ENCODE results near the gene ITGA2B. TPM values are rescaled to one million over a fixed set of nuclear protein-coding genes. Genes with fewer than 3 reads are reported as not detected.

ITGA2B gene
- total and polyA plus RNA-seq, 10 of the 15 experiments (the other 5 are each of a cell fraction or from before 2014, with no cell fraction given), result 0.04 to 0.51 (median 0.21) TPM; not detected in 1

DNA sequence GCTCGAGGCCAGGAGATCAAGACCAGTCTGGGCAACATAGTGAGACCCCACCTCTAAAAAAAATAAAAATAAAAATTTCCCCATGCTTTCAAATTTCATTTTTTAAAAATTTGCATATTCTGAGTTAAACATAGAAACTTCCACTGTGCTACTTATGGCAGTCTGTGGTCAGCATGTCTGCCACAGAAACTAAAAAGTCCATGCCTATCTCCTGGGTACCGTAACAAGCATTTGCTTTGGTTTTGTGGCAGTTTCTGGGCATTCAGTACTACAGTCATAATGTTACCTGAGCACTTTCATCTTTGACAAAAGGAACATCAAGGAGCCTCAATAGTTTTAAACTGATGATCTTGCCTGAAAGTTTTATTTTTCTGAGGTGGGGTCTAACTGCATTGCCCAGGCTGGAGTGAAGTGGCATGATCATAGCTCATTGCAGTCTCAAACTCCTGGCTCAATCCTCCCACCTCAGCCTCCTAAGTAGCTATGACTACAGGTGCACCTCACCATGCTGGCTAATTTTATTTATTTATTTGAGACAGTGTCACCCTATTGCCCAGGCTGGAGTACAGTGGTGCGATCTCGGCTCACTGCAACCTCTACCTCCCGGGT, 13.2 kb upstream of the ITGA2B start (continued):
- TF ChIP-seq, protein P1, sequence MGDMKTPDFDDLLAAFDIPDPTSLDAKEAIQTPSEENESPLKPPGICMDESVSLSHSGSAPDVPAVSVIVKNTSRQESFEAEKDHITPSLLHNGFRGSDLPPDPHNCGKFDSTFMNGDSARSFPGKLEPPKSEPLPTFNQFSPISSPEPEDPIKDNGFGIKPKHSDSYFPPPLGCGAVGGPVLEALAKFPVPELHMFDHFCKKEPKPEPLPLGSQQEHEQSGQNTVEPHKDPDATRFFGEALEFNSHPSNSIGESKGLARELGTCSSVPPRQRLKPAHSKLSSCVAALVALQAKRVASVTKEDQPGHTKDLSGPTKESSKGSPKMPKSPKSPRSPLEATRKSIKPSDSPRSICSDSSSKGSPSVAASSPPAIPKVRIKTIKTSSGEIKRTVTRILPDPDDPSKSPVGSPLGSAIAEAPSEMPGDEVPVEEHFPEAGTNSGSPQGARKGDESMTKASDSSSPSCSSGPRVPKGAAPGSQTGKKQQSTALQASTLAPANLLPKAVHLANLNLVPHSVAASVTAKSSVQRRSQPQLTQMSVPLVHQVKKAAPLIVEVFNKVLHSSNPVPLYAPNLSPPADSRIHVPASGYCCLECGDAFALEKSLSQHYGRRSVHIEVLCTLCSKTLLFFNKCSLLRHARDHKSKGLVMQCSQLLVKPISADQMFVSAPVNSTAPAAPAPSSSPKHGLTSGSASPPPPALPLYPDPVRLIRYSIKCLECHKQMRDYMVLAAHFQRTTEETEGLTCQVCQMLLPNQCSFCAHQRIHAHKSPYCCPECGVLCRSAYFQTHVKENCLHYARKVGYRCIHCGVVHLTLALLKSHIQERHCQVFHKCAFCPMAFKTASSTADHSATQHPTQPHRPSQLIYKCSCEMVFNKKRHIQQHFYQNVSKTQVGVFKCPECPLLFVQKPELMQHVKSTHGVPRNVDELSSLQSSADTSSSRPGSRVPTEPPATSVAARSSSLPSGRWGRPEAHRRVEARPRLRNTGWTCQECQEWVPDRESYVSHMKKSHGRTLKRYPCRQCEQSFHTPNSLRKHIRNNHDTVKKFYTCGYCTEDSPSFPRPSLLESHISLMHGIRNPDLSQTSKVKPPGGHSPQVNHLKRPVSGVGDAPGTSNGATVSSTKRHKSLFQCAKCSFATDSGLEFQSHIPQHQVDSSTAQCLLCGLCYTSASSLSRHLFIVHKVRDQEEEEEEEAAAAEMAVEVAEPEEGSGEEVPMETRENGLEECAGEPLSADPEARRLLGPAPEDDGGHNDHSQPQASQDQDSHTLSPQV (IDR thresholded peaks at IDR 0.05), result no peak
- TF ChIP-seq ZNF217 (IDR thresholded peaks at IDR 0.05), result no peak
- no peak for TF ChIP-seq ZNF24 (IDR thresholded peaks at IDR 0.05)
- TF ChIP-seq, protein P2, sequence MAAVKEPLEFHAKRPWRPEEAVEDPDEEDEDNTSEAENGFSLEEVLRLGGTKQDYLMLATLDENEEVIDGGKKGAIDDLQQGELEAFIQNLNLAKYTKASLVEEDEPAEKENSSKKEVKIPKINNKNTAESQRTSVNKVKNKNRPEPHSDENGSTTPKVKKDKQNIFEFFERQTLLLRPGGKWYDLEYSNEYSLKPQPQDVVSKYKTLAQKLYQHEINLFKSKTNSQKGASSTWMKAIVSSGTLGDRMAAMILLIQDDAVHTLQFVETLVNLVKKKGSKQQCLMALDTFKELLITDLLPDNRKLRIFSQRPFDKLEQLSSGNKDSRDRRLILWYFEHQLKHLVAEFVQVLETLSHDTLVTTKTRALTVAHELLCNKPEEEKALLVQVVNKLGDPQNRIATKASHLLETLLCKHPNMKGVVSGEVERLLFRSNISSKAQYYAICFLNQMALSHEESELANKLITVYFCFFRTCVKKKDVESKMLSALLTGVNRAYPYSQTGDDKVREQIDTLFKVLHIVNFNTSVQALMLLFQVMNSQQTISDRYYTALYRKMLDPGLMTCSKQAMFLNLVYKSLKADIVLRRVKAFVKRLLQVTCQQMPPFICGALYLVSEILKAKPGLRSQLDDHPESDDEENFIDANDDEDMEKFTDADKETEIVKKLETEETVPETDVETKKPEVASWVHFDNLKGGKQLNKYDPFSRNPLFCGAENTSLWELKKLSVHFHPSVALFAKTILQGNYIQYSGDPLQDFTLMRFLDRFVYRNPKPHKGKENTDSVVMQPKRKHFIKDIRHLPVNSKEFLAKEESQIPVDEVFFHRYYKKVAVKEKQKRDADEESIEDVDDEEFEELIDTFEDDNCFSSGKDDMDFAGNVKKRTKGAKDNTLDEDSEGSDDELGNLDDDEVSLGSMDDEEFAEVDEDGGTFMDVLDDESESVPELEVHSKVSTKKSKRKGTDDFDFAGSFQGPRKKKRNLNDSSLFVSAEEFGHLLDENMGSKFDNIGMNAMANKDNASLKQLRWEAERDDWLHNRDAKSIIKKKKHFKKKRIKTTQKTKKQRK (IDR thresholded peaks at IDR 0.05; ENCODE audit: low read depth, low read length), result no peak
- TF ChIP-seq, protein P3, sequence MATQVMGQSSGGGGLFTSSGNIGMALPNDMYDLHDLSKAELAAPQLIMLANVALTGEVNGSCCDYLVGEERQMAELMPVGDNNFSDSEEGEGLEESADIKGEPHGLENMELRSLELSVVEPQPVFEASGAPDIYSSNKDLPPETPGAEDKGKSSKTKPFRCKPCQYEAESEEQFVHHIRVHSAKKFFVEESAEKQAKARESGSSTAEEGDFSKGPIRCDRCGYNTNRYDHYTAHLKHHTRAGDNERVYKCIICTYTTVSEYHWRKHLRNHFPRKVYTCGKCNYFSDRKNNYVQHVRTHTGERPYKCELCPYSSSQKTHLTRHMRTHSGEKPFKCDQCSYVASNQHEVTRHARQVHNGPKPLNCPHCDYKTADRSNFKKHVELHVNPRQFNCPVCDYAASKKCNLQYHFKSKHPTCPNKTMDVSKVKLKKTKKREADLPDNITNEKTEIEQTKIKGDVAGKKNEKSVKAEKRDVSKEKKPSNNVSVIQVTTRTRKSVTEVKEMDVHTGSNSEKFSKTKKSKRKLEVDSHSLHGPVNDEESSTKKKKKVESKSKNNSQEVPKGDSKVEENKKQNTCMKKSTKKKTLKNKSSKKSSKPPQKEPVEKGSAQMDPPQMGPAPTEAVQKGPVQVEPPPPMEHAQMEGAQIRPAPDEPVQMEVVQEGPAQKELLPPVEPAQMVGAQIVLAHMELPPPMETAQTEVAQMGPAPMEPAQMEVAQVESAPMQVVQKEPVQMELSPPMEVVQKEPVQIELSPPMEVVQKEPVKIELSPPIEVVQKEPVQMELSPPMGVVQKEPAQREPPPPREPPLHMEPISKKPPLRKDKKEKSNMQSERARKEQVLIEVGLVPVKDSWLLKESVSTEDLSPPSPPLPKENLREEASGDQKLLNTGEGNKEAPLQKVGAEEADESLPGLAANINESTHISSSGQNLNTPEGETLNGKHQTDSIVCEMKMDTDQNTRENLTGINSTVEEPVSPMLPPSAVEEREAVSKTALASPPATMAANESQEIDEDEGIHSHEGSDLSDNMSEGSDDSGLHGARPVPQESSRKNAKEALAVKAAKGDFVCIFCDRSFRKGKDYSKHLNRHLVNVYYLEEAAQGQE (IDR thresholded peaks at IDR 0.05; ENCODE audit: low read depth, low read length), result no peak
- no peak for TF ChIP-seq SMAD1 (IDR thresholded peaks at IDR 0.05; ENCODE audit: low read depth, partially characterized antibody)
- TF ChIP-seq MEF2A (IDR thresholded peaks at IDR 0.05; ENCODE audit: insufficient read depth, low read depth, low read length), result peak; percentile 97
- TF ChIP-seq GABPA (IDR thresholded peaks at IDR 0.05; ENCODE audit: low read depth), result no peak
- TF ChIP-seq KLF5 (IDR thresholded peaks at IDR 0.05; ENCODE audit: partially characterized antibody), result no peak
- TF ChIP-seq CBX3 (IDR thresholded peaks at IDR 0.05; ENCODE audit: borderline replicate concordance, low read depth), result no peak
- TF ChIP-seq, protein P4, sequence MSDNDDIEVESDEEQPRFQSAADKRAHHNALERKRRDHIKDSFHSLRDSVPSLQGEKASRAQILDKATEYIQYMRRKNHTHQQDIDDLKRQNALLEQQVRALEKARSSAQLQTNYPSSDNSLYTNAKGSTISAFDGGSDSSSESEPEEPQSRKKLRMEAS (IDR thresholded peaks at IDR 0.05; ENCODE audit: low read depth, low read length), result no peak
- TF ChIP-seq BMI1 (IDR thresholded peaks at IDR 0.05; ENCODE audit: borderline replicate concordance), result no peak
- TF ChIP-seq RFX5 (IDR thresholded peaks at IDR 0.05; ENCODE audit: low read depth, low read length), result no peak
- TF ChIP-seq CBFB (IDR thresholded peaks at IDR 0.05; ENCODE audit: low read depth), result peak; percentile 59
- TF ChIP-seq GATAD2B (conservative IDR thresholded peaks at IDR 0.05; ENCODE audit: low read depth), result no peak
- TF ChIP-seq ATF7 (IDR thresholded peaks at IDR 0.05; ENCODE audit: low read depth), result no peak
- TF ChIP-seq TCF3 (IDR thresholded peaks at IDR 0.05; ENCODE audit: borderline replicate concordance, insufficient read depth, low read depth, low read length), result no peak
- TF ChIP-seq KDM1A (IDR thresholded peaks at IDR 0.05; ENCODE audit: borderline replicate concordance), result no peak
- TF ChIP-seq, protein P5, sequence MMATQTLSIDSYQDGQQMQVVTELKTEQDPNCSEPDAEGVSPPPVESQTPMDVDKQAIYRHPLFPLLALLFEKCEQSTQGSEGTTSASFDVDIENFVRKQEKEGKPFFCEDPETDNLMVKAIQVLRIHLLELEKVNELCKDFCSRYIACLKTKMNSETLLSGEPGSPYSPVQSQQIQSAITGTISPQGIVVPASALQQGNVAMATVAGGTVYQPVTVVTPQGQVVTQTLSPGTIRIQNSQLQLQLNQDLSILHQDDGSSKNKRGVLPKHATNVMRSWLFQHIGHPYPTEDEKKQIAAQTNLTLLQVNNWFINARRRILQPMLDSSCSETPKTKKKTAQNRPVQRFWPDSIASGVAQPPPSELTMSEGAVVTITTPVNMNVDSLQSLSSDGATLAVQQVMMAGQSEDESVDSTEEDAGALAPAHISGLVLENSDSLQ (IDR thresholded peaks at IDR 0.05), result no peak

Measured in GM12878 (cell line).